K562 (cell line): ENCODE measurements around the gene GRM2. TPM values are rescaled to one million over a fixed set of nuclear protein-coding genes. Genes with fewer than 3 reads are reported as not detected.
A peak's percentile ranks its signal among the peaks of the same experiment; 100 is the strongest.

Source experiments
- ARID1B ChIP-seq: fragments of 450-650 bp; IDR thresholded peaks from 2 replicates; pipeline ENCODE4 v1.6.1; 2016; ENCODE audit warnings: antibody characterized with exemption, mild to moderate bottlenecking, inconsistent platforms
- ERF ChIP-seq: fragments of 450-650 bp; formaldehyde crosslinking; IDR thresholded peaks from 2 replicates; pipeline ENCODE4 v1.4.0; 2020; ENCODE audit warnings: mild to moderate bottlenecking, mixed read lengths
- HDAC1 ChIP-seq, 2 experiments: fragments of 450-650 bp; IDR thresholded peaks; 2 replicates each; pipeline ENCODE4 v1.6.1; 2016 to 2017; ENCODE audit warnings: inconsistent platforms in 1 of 2, mild to moderate bottlenecking in 1 of 2, moderate library complexity in 1 of 2
- KDM1A ChIP-seq, 2 experiments: fragments of 450-650 bp; IDR thresholded peaks; 2 replicates each; pipeline ENCODE4 v1.6.1; 2016; ENCODE audit warnings: mild to moderate bottlenecking in 2 of 2
- KLF1 ChIP-seq: fragments of 450-650 bp; IDR thresholded peaks from 2 replicates; pipeline ENCODE4 v1.6.1; 2016; ENCODE audit warnings: missing genetic modification characterization, missing compliant biosample characterization
- MGA ChIP-seq: fragments of 450-650 bp; IDR thresholded peaks from 2 replicates; pipeline ENCODE4 v1.6.1; 2016; ENCODE audit warnings: mild to moderate bottlenecking, moderate library complexity
- NR1H2 ChIP-seq: sonication (generic); formaldehyde crosslinking; IDR thresholded peaks from 2 replicates; pipeline ENCODE4 v1.4.0; 2020; ENCODE audit warnings: mild to moderate bottlenecking, missing genetic modification reagents
- SNAPC5 ChIP-seq: fragments of 250-450 bp; sonication (Bioruptor Pico); IDR thresholded peaks from 2 replicates; pipeline ENCODE4 v1.8.0; 2021; ENCODE audit warnings: moderate library complexity, mild to moderate bottlenecking, inconsistent platforms
- ZNF695 ChIP-seq: fragments of 450-650 bp; formaldehyde crosslinking; IDR thresholded peaks from 2 replicates; pipeline ENCODE4 v1.4.0; 2020; ENCODE audit warnings: mild to moderate bottlenecking, moderate library complexity
- ZNF830 ChIP-seq: fragments of 250-450 bp; sonication (Bioruptor Pico); IDR thresholded peaks from 2 replicates; pipeline ENCODE4 v1.5.0; 2021; ENCODE audit warnings: mild to moderate bottlenecking
- polyA plus RNA-seq, 8 experiments: library from polyadenylated mRNA; depleted of rRNA in 4 of 8; stranded (reverse) in 5 of 8; unstranded in 3 of 8; fragments of >200 nt; fragmentation: Nextera tagmentation in 2 of 8; fragmentation: Illumina TruSeq in 1 of 8; extraction: Ambion mirVana in 2 of 8; extraction: Trizol in 1 of 8; gene quantifications; 2 replicates each; pipeline versions ENCODE4 v1.2.1 to v1.2.3, GENCODE V29; 2011 to 2014; ENCODE audit warnings: inconsistent platforms in 1 of 8, missing spikeins in 1 of 8
- total RNA-seq, 7 experiments: library from RNA; depleted of rRNA in 6 of 7; stranded (reverse); fragments of >200 nt in 6 of 7; fragmentation: Illumina TruSeq in 2 of 7; extraction: Trizol in 2 of 7; gene quantifications; 2 replicates each; pipeline versions ENCODE4 v1.2.1 to v1.2.3, GENCODE V29; 2011 to 2021; ENCODE audit warnings: low replicate concordance in 1 of 7
- TF ChIP-seq, protein P1 (sequence below): sonication (generic); formaldehyde crosslinking; IDR thresholded peaks from 2 replicates; pipeline ENCODE4 v1.9.0; 2022; ENCODE audit warnings: mild to moderate bottlenecking, missing genetic modification reagents
- TF ChIP-seq, protein P2 (sequence below): fragments of 250-450 bp; sonication (Bioruptor Pico); IDR thresholded peaks from 2 replicates; pipeline ENCODE4 v1.8.0; 2021; ENCODE audit warnings: borderline replicate concordance, mild to moderate bottlenecking, moderate library complexity; ENCODE audit not compliant: poor library complexity, severe bottlenecking

The GRM2 gene
- total and polyA plus RNA-seq, 9 of the 15 experiments (the other 6 are each of a cell fraction or from before 2014, with no cell fraction given) = not detected

- peak; percentile 11; the same call in 1 of the 2 replicates for TF ChIP-seq MGA
- peak; percentile 42; the same call in 1 of the 2 replicates for TF ChIP-seq ARID1B
- no peak for TF ChIP-seq NR1H2 (CRISPR knock-in tag)
- peak; percentile 77 to 82 for TF ChIP-seq KDM1A (IDR thresholded peaks at IDR 0.05)
- no peak for TF ChIP-seq SNAPC5 (CRISPR knock-in tag)
- TF ChIP-seq ZNF830 (CRISPR knock-in tag) = no peak
- TF ChIP-seq, protein P1, sequence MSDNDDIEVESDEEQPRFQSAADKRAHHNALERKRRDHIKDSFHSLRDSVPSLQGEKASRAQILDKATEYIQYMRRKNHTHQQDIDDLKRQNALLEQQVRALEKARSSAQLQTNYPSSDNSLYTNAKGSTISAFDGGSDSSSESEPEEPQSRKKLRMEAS (CRISPR knock-in tag) = no peak; the same call in 1 of the 2 replicates
- TF ChIP-seq, protein P2, sequence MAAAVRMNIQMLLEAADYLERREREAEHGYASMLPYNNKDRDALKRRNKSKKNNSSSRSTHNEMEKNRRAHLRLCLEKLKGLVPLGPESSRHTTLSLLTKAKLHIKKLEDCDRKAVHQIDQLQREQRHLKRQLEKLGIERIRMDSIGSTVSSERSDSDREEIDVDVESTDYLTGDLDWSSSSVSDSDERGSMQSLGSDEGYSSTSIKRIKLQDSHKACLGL = no peak
- TF ChIP-seq ZNF695 (CRISPR knock-in tag) = no peak
- no peak for TF ChIP-seq KLF1 (tag)
- no peak for TF ChIP-seq ERF (CRISPR knock-in tag)
- TF ChIP-seq HDAC1 (IDR thresholded peaks at IDR 0.05) = peak in 1 of 2 experiments; percentile 59; a peak in 2 of 4 replicates
Observed at GRCh38 chr3:51669241-51670052, 37.4 kb upstream of the GRM2 start (continued).
